ENCODE data around the gene AKR1B1. TPM values are rescaled to one million over a fixed set of nuclear protein-coding genes. Genes with fewer than 3 reads are reported as not detected.
A peak's percentile ranks its signal among the peaks of the same experiment; 100 is the strongest.

The AKR1B1 gene
- total and polyA plus RNA-seq, 2 of the 13 experiments (the other 11 are each of a cell fraction or from before 2014, with no cell fraction given): 89.9 to 133 TPM

- no peak for TF ChIP-seq NFYB (CRISPR knock-in tag; IDR thresholded peaks at IDR 0.05)
- no peak for TF ChIP-seq MIXL1 (CRISPR knock-in tag; IDR thresholded peaks at IDR 0.05)
- TF ChIP-seq, protein P1, sequence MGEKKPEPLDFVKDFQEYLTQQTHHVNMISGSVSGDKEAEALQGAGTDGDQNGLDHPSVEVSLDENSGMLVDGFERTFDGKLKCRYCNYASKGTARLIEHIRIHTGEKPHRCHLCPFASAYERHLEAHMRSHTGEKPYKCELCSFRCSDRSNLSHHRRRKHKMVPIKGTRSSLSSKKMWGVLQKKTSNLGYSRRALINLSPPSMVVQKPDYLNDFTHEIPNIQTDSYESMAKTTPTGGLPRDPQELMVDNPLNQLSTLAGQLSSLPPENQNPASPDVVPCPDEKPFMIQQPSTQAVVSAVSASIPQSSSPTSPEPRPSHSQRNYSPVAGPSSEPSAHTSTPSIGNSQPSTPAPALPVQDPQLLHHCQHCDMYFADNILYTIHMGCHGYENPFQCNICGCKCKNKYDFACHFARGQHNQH (CRISPR knock-in tag; IDR thresholded peaks at IDR 0.05): no peak
- TF ChIP-seq FOSL1 (CRISPR knock-in tag; IDR thresholded peaks at IDR 0.05; ENCODE audit: borderline replicate concordance): no peak
- TF ChIP-seq CBX2 (IDR thresholded peaks at IDR 0.05; ENCODE audit: low read depth, low read length): no peak
- no peak for TF ChIP-seq CBX2 (CRISPR knock-in tag; IDR thresholded peaks at IDR 0.05; ENCODE audit: low read depth)
Measured at GRCh38 chr7:134433430-134433829, 25.5 kb downstream of the AKR1B1 start (continued).

- H3K9me3 ChIP-seq (ENCODE audit: low read length): no peaks in the 10 kb centered on the region
- no peaks in the 10 kb centered on the region for H4K20me1 ChIP-seq (ENCODE audit: insufficient read depth, low read length)
- H3K79me2 ChIP-seq (ENCODE audit: insufficient read depth, low read length): no peaks in the 10 kb centered on the region
- under 1% methylated on average over 25 of the region's 31 CpGs for WGBS (ENCODE audit: low lambda C conversion rate)
- in situ Hi-C loops (cut with HindIII; ENCODE audit: extremely low pct_ligation_motif_present, low pct_unique_long_range_greater_than_20kb) (loop anchor here (5.0 kb wide), 2 partner anchors 80 to 170 kb away; no protein-coding TSS in a partner anchor), intact Hi-C loops (cut with micrococcal nuclease; ENCODE audit: unreplicated experiment) (loop anchor here (1.0 kb wide), 5 partner anchors 27 to 174 kb away; partner anchors contain the start of gene AKR1B1)
- peak overlapping the region; percentile 57 for H2AFZ ChIP-seq (ENCODE audit: low read length)
- peak overlapping the region; percentile 99 for H3K4me2 ChIP-seq (ENCODE audit: low read depth, low read length)
- ATAC-seq: peak; percentile 96
- H3K4me1 ChIP-seq (ENCODE audit: insufficient read depth, low read length): peaks cover 19% of the 10 kb centered on the region
- BruUV-seq (replicated peaks): no TSS peak
- H3K4me3 ChIP-seq (replicated peaks in 1 of 3; ENCODE audit: insufficient read depth in 1 of 3, low read depth in 2 of 3, low read length in 3 of 3): peak overlapping the region; percentile 47 to 71 (median 54)
- H3K9ac ChIP-seq (ENCODE audit: insufficient read depth, low read depth, low read length): 0 out of 2 replicates have a peak overlapping the region, but pooled peaks have one; percentile 13
- peak; percentile 87 for DNase-seq (ENCODE audit: low spot score)
- ChIA-PET POLR2A (interaction anchor here (1.2 to 1.6 kb wide), 5 partner anchors 26 to 213 kb away, joined by 3 to 8 read pairs (median 4); partner anchors contain the start of genes AKR1B1 and SLC35B4), CTCF (ENCODE audit: low intra/inter-chr PET ratio, low total read pairs) (interaction anchor here (1.2 to 2.3 kb wide), 5 partner anchors 76 to 174 kb away, joined by 4 to 68 read pairs (median 11); no protein-coding TSS in a partner anchor)
- peak; percentile 97 for FAIRE-seq
- H3K27me3 ChIP-seq (ENCODE audit: control insufficient read depth in 1 of 2, insufficient read depth in 2 of 2, low read length in 2 of 2): no peaks in the 10 kb centered on the region
- H3K27ac ChIP-seq (ENCODE audit: extremely low read length, insufficient read depth, low read length): no peak overlapping the region
- no peaks in the 10 kb centered on the region for H3K36me3 ChIP-seq (replicated peaks in 1 of 2; ENCODE audit: control insufficient read depth in 1 of 2, insufficient read depth in 2 of 2, low read length in 2 of 2)
- 0 out of 2 replicates have a peak, but pooled peaks have one; percentile 21 for TF ChIP-seq RXRA (CRISPR knock-in tag; IDR thresholded peaks at IDR 0.05)
- peak; percentile 84 for TF ChIP-seq BCL6 (CRISPR knock-in tag; IDR thresholded peaks at IDR 0.05)
- peak; percentile 90 for TF ChIP-seq STAG1 (CRISPR knock-in tag; IDR thresholded peaks at IDR 0.05)
- TF ChIP-seq ZBTB40 (IDR thresholded peaks at IDR 0.05): no peak
- peak; percentile 20; the same call in 1 of the 2 replicates for TF ChIP-seq ZBTB40 (CRISPR knock-in tag; IDR thresholded peaks at IDR 0.05)
- 0 out of 2 replicates have a peak, but pooled peaks have one; percentile 58 for TF ChIP-seq ZNF839 (CRISPR knock-in tag; IDR thresholded peaks at IDR 0.05; ENCODE audit: borderline replicate concordance)
Measured at GRCh38 chr7:134432296-134433152, 26.4 kb downstream of the AKR1B1 start.

Data from HepG2 (cell line).